GM18499 (cell line): ENCODE measurements around the gene ASIC4.

Source experiments
- ATAC-seq: cut with Tn5 transposase; IDR thresholded peaks from one replicate; pipeline ENCODE4 v1.9.1; 2021; ENCODE audit warnings: moderate number of reproducible peaks; ENCODE audit not compliant: insufficient read depth, unreplicated experiment

The ASIC4 gene

GRCh38 chr2:219562049-219563020 is 48.1 kb downstream of the ASIC4 start:
- ATAC-seq, result no peak

GRCh38 chr2:219563271-219563928 is 49.1 kb downstream of the ASIC4 start:
- no peak for ATAC-seq

GRCh38 chr2:219565130-219566080 is 51.1 kb downstream of the ASIC4 start:
- ATAC-seq, result no peak

GRCh38 chr2:219566640-219567039 is 52.4 kb downstream of the ASIC4 start:
- no peak for ATAC-seq

- no peak for ATAC-seq
Observed at GRCh38 chr2:219567131-219567530, 52.8 kb downstream of the ASIC4 start.

- ATAC-seq, result no peak
Observed at GRCh38 chr2:219567791-219568361, 53.6 kb downstream of the ASIC4 start.

GRCh38 chr2:219569041-219569440 is 54.8 kb downstream of the ASIC4 start:
- ATAC-seq, result no peak

- no peak for ATAC-seq
Observed at GRCh38 chr2:219569635-219570034, 55.4 kb downstream of the ASIC4 start.

- ATAC-seq, result no peak
Observed at GRCh38 chr2:219570194-219570923, 56.1 kb downstream of the ASIC4 start.

- no peak for ATAC-seq
Observed at GRCh38 chr2:219570924-219571310, 56.6 kb downstream of the ASIC4 start.

GRCh38 chr2:219571311-219572236 is 57.3 kb downstream of the ASIC4 start, which contains the start of gene OBSL1:
Gene OBSL1 (minus strand): TSS chr2:219571539. CDS start chr2:219571232, 307 bp downstream.
- no peak for ATAC-seq

GRCh38 chr2:219572237-219573001 is 58.1 kb downstream of the ASIC4 start, which contains the start of gene INHA:
Gene INHA (plus strand): TSS chr2:219572310. CDS start chr2:219572375, 65 bp downstream.
- ATAC-seq, result no peak

- no peak for ATAC-seq
Observed at GRCh38 chr2:219573166-219573565, 58.9 kb downstream of the ASIC4 start.

- ATAC-seq, result no peak
Observed at GRCh38 chr2:219574484-219575311, 60.4 kb downstream of the ASIC4 start.

- ATAC-seq, result no peak
Observed at GRCh38 chr2:219575566-219576504, 61.6 kb downstream of the ASIC4 start.
